GM21529 (cell line): ENCODE measurements around the gene FUT8.
"Not testable (repeated sequence)": the region's sequence is repeated elsewhere in the genome, so short reads cannot be mapped to it uniquely, and the experiment has no call there.

ENCODE experiments used
- ATAC-seq: cut with Tn5 transposase; IDR thresholded peaks from one replicate; pipeline ENCODE4 v1.9.1; 2021; ENCODE audit not compliant: unreplicated experiment

FUT8 gene

GRCh38 chr14:65415613-65416012 is 3.1 kb downstream of the FUT8 start:
- no peak for ATAC-seq

DNA sequence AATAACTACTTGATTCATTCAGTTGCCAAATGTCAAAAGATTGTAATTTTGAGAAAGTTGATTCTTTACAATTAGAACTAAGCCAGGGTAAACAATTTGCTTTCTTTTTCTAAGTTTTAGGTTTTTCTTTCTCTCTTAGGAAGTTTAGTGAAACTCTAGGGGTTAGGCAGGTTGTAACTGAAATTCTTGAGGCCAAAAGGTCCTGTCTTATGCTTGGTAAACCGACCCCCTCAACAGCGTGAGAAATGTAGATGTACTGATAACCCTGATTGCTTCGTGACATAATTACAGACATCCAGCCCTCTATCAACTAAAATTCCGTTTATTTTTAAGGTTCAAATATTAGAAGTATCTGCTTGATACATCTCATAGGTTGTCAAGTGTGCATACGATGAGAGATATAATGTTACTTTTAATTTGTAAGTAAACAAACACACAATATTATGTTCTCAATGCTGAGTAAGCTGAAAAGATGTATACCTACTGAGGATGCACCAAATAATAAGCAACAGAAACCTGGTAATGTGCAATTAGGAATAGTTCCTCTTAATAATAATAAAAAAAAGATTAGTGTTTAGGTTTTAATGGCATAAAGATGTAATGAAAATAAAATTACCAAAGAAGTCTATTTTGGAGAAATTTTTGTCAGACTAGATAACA is 7.2 kb downstream of the FUT8 start:
- ATAC-seq: no peak

DNA sequence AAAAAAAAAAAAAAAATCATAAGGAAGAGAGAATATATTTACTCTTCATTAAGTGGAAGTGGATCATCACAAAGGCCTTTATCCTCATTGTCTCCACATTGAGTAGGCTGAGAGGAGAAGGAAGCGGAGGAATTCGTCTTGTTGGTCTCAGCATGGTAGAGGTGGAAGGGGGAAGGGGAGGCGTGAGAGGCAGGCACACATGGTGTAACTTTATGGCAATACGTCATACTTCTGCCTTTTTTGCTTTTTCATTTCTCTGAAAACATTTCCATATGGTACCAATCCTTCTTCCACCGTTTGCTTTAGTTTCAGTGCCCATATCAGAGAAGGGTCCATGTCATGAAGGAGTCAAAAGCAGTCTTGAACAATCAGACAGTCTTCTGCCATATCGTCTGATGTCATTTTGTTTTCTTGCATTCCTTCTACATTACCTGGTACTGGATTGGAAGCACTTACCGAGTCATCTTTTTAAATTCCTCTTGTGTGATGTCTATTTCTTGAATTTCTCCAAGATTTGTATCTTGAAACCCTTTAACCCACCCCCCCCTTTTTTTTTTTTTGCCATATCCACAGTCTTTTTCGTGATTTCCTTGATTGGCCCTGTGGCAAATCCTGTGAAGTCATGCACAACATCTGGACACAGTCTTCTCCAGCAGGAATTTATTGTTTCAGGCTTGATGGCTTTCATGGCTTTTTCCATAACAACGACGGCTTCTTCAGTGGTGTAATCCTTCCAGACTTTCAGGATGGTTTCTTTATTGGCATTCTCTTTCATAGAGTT is 8.9 kb downstream of the FUT8 start:
- ATAC-seq: no peak

DNA sequence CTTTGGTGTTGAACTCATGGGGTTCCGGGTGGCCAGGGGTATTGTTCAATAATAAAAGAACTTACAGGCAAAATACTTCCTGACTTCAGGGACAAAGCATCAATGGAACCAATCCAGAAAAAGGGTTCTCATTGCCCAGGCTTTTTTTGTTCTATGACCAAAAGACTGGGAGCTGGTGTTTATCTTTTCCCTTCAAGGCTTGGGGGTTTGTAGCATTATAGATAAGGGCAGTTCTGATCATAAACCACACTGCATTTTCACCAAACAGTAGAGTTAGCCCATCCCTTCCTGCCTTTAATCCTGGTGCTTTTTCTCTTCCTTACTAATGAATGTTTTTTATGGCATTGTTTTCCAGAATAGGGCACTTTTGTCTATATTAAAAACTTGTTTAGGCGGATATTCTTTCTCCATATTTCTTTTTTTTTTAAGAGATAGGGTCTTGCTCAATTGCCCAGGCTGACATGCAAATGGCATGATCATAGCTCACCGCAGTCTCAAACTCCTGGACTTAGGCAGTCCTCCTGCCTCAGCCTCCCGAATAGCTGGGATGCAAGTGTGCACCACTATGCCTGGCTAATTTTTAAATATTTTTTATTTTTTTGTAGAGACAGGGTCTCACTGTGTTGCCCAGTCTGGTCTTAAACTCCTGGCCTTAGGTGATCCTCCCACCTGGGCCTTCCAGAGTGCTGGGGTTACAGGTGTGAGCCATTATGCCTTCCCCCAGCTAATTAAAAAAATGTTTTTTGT is 9.7 kb downstream of the FUT8 start:
- no peak for ATAC-seq

- ATAC-seq: no peak
Observed at GRCh38 chr14:65423982-65424381, 11.5 kb downstream of the FUT8 start.

DNA sequence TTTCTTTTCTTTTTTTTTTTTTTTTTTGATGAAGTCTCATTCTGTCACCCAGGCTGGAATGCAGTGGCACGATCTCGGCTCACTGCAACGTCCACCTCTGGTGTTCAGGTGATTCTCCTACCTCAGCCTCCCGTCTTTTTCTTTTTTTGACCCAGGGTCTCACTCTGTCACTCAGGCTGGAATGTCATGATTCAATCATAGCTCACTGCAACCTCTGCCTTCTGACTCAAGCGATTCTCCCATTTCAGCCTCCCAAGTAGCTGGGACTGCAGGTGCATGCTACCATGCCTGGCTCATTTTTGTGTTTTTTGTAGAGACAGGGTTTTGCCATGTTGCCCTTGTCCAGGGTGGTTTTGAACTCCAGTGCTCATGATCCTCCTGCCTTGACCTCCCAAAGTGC is 12.0 kb downstream of the FUT8 start:
- no peak for ATAC-seq

DNA sequence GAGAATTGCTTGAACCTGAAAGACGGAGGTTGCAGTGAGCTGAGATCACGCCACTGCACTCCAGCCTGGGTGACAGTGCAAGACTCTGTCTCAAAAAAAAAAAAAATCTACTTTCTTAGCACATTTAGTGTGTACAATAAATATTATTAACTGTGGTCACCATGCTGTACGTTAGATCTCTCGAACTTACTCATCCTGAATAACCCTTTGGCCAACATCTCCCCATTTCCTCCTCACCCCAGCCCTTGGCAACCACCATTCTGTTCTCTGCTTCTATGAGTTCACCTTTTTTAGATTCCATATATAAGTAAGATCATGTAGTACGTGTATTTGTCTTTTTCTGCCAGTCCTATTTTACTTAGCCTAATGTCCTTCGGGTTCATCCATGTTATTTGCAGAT is 13.4 kb downstream of the FUT8 start:
- ATAC-seq: no peak

DNA sequence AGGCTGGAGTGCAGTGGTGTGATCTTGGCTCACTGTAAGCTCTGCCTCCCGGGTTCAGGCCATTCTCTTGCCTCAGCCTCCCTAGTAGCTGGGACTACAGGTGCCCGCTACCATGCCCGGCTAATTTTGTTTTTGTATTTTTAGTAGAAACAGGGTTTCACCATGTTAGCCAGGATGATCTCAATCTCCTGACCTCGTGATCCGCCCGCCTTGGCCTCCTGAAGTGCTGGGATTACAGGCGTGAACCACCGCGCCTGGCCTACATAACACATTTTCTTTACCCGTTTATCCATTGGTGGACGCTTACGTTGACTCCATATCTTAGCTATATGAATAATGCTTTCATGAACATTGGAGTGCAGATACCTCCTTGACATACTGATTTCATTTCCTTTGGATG is 14.4 kb downstream of the FUT8 start:
- not testable (repeated sequence) for ATAC-seq

- no peak for ATAC-seq
Observed at GRCh38 chr14:65428691-65429090, 16.2 kb downstream of the FUT8 start.

GRCh38 chr14:65429757-65430156 is 17.2 kb downstream of the FUT8 start:
- no peak for ATAC-seq

- no peak for ATAC-seq
Observed at GRCh38 chr14:65431245-65431644, 18.7 kb downstream of the FUT8 start.

DNA sequence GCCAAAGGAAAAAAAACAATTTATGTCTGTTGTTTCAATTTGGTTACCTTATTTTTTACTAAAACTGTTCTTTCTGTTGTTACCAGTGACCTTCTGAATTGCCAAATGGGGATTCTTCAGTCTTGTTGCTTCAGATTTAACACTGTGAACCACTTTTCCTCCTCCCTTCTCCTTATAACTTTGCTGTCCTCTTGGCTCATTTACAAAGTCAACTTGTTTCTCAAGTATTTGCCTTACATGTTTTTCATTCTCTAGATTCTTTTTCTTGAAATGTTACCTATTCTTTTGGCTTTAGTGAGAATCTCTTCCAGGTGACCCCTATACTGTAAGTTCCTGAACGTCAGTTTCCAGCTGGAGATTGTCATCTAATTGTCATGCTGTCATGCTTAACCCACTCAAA is 19.4 kb downstream of the FUT8 start:
- ATAC-seq: no peak

DNA sequence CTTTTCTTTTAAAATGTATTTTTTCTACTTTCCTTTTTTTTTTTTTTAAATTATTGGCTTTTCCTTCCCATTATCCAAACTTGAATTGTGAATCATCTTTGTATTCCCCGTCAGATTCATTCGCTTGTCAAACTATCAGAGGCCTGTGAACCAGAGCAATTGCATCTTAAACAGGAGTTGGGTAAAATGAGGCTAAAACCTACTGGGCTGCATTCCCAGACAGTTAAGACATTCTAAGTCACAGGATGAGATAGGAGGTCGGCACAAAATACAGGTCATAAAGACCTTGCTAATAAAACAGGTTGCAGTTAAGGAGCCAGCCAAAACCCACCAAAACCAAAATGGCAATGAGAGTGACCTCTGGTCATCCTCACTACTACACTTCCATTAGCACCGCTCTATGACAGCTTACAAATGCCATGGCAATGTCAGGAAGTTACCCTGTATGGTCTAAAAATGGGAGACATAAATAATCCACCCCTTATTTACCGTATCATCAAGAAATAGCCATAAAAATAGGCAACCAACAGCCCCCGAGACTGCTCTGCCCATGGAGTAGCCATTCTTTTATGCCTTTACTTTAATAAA is 19.9 kb downstream of the FUT8 start:
- no peak for ATAC-seq

- ATAC-seq: no peak
Observed at GRCh38 chr14:65433157-65433556, 20.6 kb downstream of the FUT8 start.

DNA sequence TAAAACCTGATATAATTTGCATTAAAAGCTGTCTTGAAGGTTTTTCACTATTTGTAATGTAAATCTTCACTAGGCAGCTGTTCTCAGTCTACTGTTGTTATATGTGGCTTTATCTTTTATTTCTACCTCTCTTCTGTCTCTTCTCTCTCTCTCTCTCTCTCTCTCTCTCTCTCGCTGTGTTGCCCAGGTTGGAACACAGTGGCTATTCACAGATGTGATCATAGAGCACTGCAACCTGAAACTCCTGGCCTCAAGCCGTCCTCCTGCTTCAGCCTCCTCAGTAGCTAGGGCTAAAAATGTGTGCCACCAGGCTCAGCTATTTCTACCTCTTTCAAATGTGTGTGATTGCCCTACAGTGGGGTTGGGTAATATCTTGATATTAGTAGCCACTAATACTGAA is 21.1 kb downstream of the FUT8 start:
- no peak for ATAC-seq

DNA sequence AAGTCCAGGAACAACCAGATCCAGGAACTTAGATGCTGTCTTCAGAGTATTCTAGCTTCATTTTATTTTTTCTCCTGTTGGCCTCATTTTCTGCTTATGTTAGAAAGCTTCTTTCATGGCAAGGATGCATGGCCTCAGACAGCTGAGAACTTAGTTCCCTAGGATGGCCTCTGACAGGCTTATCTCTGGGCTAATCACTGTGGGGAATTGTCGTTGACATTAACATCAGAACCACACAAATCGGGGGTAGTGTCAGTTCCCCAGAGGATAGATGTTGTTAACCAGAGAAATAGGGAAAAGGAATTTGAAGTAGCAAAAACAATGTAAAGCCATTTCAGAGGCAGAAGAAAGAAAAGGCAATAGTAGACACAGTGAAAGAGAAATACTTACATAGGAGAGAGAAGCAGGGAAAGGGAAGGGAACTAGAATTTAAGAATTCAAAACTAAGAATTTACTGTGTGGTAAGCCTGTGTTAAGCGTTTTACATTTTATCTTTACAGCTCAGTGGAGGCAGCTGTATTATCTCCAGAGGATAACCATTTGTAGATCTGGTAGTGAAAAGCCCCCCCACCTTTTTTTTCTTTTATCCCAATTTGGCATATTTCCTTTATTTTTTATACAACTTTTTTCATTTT is 21.8 kb downstream of the FUT8 start:
- no peak for ATAC-seq

DNA sequence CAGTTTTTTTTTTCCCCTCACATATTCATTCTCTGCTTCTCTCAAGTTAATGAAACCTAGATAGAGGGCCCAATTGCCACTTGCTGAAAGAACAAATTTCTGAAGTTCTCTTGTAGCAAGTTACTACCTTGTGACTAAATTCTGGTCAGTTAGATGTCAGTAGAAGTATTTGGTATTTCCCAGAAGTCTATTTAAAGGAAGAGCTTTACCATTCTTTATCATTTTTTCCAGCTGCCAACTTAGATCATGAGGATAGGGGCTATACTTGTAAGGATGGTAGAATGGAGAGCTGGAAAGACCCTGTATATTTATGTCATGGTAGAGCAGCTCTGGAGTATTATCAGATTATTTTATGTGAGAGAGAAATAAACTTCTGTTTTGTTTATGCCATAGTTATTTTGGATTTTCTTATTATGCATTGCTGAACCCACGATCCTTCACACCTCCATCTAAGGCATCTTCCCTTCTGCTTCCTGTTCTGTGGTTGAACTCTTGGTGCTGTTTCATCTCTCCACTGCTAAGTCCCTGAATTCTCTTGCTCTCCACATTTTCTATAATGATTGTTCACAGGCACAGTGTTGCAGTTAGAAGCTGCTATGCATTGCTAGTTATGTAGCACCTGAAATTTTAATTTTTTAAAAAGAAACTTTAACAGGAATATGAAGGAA is 25.9 kb downstream of the FUT8 start:
- no peak for ATAC-seq

GRCh38 chr14:65439117-65439516 is 26.6 kb downstream of the FUT8 start:
- no peak for ATAC-seq

- ATAC-seq: no peak
Observed at GRCh38 chr14:65440230-65440629, 27.7 kb downstream of the FUT8 start.

GRCh38 chr14:65444230-65444629 is 31.7 kb downstream of the FUT8 start:
- ATAC-seq: no peak

- ATAC-seq: no peak
Observed at GRCh38 chr14:65446159-65446558, 33.6 kb downstream of the FUT8 start.
